Vagina (tissue), 2 donors: Measurements from ENCODE around the gene TMEM59L.

Experiments
- POLR2A ChIP-seq, 2 donors: fragments of 450-650 bp; IDR thresholded peaks; one replicate each; pipeline ENCODE4 v1.6.1; 2017; ENCODE audit warnings: antibody characterized with exemption in 2 of 2, mild to moderate bottlenecking in 2 of 2, moderate library complexity in 2 of 2
- TF ChIP-seq, protein P1 (sequence below), 3 experiments: fragments of 450-650 bp in 2 of 3; fragments of 200-600 bp in 1 of 3; sonication (generic) in 1 of 3; IDR thresholded peaks; one replicate each; pipeline ENCODE4 v1.5.1; 2017 to 2019; ENCODE audit warnings: antibody characterized with exemption in 3 of 3, mild to moderate bottlenecking in 2 of 3, moderate library complexity in 2 of 3

DNA sequence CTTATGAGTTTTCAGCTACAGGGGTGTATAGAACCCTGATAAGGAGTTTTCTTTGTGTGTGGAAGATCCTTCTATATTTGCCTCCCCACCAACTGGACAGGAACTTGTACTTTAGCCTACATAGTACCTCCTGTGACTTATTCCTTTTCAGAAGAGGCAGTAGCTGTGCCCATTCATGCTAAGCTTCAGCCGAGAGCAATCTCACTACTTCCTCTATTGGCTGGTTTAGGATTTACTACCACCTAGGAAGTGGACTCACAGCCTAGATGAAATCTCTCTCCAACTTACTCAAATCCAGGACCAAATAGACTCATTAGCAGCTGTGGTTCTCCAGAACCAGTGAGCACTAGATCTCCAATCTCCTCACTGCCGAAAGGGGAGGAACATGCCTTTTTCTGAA is 26.4 kb upstream of the TMEM59L start:
- TF ChIP-seq POLR2A (IDR thresholded peaks at IDR 0.05): no peak
- TF ChIP-seq, protein P1, sequence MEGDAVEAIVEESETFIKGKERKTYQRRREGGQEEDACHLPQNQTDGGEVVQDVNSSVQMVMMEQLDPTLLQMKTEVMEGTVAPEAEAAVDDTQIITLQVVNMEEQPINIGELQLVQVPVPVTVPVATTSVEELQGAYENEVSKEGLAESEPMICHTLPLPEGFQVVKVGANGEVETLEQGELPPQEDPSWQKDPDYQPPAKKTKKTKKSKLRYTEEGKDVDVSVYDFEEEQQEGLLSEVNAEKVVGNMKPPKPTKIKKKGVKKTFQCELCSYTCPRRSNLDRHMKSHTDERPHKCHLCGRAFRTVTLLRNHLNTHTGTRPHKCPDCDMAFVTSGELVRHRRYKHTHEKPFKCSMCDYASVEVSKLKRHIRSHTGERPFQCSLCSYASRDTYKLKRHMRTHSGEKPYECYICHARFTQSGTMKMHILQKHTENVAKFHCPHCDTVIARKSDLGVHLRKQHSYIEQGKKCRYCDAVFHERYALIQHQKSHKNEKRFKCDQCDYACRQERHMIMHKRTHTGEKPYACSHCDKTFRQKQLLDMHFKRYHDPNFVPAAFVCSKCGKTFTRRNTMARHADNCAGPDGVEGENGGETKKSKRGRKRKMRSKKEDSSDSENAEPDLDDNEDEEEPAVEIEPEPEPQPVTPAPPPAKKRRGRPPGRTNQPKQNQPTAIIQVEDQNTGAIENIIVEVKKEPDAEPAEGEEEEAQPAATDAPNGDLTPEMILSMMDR (IDR thresholded peaks at IDR 0.05): no peak
